SK-N-SH (cell line): ENCODE measurements around the gene SZRD1.

Source experiments
- CTCF ChIP-seq: fragments of 200-600 bp; sonication (generic); IDR thresholded peaks from 2 replicates; pipeline ENCODE4 v1.6.1; 2017; ENCODE audit warnings: antibody characterized with exemption, mild to moderate bottlenecking, moderate library complexity
- EP300 ChIP-seq, 2 experiments: IDR thresholded peaks; 2 replicates each; pipeline versions ENCODE4 v1.4.0 to v1.6.1; 2012; ENCODE audit warnings: borderline replicate concordance in 1 of 2, low read depth in 1 of 2, low read length in 1 of 2
- EZH2phosphoT487 ChIP-seq: fragments of 200-600 bp; sonication (generic); IDR thresholded peaks from 2 replicates; pipeline ENCODE4 v1.6.1; 2017; ENCODE audit warnings: low read depth, mixed run types, mild to moderate bottlenecking, antibody characterized with exemption, moderate library complexity, borderline replicate concordance
- FOSL2 ChIP-seq: IDR thresholded peaks from 2 replicates; pipeline ENCODE4 v1.4.0; 2012; ENCODE audit warnings: low read depth, mild to moderate bottlenecking, moderate library complexity, borderline replicate concordance
- NRF1 ChIP-seq: IDR thresholded peaks from 2 replicates; pipeline ENCODE4 v1.6.1; 2012; ENCODE audit warnings: low read depth, mild to moderate bottlenecking, low read length
- POLR2AphosphoS5 ChIP-seq: IDR thresholded peaks from 2 replicates; pipeline ENCODE4 v1.6.1; 2012; ENCODE audit warnings: low read depth, low read length
- RXRA ChIP-seq: IDR thresholded peaks from 2 replicates; pipeline ENCODE4 v1.4.0; 2012; ENCODE audit warnings: low read depth, mild to moderate bottlenecking, borderline replicate concordance
- TEAD4 ChIP-seq: IDR thresholded peaks from 2 replicates; pipeline ENCODE4 v1.4.0; 2012; ENCODE audit warnings: mild to moderate bottlenecking, borderline replicate concordance; ENCODE audit not compliant: insufficient read depth
- USF1 ChIP-seq: IDR thresholded peaks from 2 replicates; pipeline ENCODE4 v1.4.0; 2012; ENCODE audit warnings: low read depth, borderline replicate concordance

- TF ChIP-seq TEAD4 (no peak), EP300 (IDR thresholded peaks at IDR 0.05; ENCODE audit: borderline replicate concordance in 1 of 2, low read depth in 1 of 2, low read length in 1 of 2) (no peak), CTCF (no peak), NRF1 (no peak), USF1 (no peak), POLR2AphosphoS5 (no peak), FOSL2 (no peak), RXRA (no peak), EZH2phosphoT487 (no peak)
Measured at GRCh38 chr1:16380868-16381267, 13.8 kb downstream of the SZRD1 start.
